ENCODE measurements around the gene CDYL. TPM values are rescaled to one million over a fixed set of nuclear protein-coding genes. Genes with fewer than 3 reads are reported as not detected.

The CDYL gene
- total RNA-seq, 4 donors from 2014 or later = 32.1 to 61.4 (median 39.0) TPM

- peak overlapping the region; percentile 23 for H3K4me3 ChIP-seq (ENCODE audit: low read depth, poor library complexity, severe bottlenecking)
- intact Hi-C loops (cut with DNase I; ENCODE audit: low total_unique reads) = no loop called here
- peak; percentile 57 to 94 for DNase-seq (ENCODE audit: low spot score in 2 of 2)
- 0 to 1% methylated on average over 4 to 23 of the region's 88 CpGs for WGBS, 2 donors
- TF ChIP-seq, protein P1, sequence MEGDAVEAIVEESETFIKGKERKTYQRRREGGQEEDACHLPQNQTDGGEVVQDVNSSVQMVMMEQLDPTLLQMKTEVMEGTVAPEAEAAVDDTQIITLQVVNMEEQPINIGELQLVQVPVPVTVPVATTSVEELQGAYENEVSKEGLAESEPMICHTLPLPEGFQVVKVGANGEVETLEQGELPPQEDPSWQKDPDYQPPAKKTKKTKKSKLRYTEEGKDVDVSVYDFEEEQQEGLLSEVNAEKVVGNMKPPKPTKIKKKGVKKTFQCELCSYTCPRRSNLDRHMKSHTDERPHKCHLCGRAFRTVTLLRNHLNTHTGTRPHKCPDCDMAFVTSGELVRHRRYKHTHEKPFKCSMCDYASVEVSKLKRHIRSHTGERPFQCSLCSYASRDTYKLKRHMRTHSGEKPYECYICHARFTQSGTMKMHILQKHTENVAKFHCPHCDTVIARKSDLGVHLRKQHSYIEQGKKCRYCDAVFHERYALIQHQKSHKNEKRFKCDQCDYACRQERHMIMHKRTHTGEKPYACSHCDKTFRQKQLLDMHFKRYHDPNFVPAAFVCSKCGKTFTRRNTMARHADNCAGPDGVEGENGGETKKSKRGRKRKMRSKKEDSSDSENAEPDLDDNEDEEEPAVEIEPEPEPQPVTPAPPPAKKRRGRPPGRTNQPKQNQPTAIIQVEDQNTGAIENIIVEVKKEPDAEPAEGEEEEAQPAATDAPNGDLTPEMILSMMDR (IDR thresholded peaks at IDR 0.05) = no peak
- no peak for TF ChIP-seq POLR2A (IDR thresholded peaks at IDR 0.05)
Measured at GRCh38 chr6:4775494-4776130, 592 bp upstream of the CDYL start.

- WGBS, 2 donors = 1% methylated on average over 22 of the region's 107 CpGs
- intact Hi-C loops (cut with DNase I; ENCODE audit: low total_unique reads) = no loop called here
- peak overlapping the region; percentile 50 for H3K4me3 ChIP-seq (ENCODE audit: low read depth, poor library complexity, severe bottlenecking)
- DNase-seq (ENCODE audit: low spot score in 2 of 2) = peak in 1 of 2 donors; percentile 86
- TF ChIP-seq, protein P1 (IDR thresholded peaks at IDR 0.05) = no peak
- no peak for TF ChIP-seq POLR2A (IDR thresholded peaks at IDR 0.05)
Measured at GRCh38 chr6:4776493-4777393, 539 bp downstream of the CDYL start.

DNA sequence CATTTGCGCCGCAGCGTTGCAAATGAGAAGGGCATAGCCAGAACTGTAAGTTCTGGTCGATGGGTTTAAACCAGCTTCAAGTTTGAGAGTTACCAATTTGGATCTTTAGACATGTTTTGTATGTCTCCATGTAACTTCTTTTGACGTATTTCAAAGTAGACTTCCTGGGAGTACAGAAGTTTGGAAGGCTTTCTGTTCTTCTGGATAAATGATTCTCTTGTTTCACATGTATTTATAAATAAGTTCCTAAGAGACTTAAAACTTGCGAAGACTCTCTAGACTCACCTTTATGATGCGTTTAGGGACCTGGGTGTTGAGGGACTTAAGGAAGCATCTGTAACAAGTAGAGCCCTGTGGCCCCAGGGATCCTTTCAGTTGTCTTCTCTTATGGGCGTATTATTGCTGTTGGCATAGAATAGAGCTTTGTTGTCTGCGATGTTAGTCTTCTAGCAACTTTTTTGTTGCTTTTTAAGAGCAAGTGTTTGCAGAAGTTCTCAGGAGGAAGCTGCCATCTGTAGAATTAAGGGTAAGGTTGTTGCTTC lies 1.3 kb downstream of the CDYL start:
- 8 to 9% methylated on average over 9 of the region's 9 CpGs for WGBS, 2 donors
- TF ChIP-seq, protein P1 (IDR thresholded peaks at IDR 0.05) = no peak
- no peak for TF ChIP-seq POLR2A (IDR thresholded peaks at IDR 0.05)
- no peak for DNase-seq (ENCODE audit: low spot score in 2 of 2)
- intact Hi-C loops (cut with DNase I; ENCODE audit: low total_unique reads) = no loop called here
- peak overlapping the region; percentile 36 for H3K4me3 ChIP-seq (ENCODE audit: low read depth, poor library complexity, severe bottlenecking)

- intact Hi-C loops (cut with DNase I; ENCODE audit: low total_unique reads) = no loop called here
- no peak for TF ChIP-seq POLR2A (IDR thresholded peaks at IDR 0.05)
- TF ChIP-seq, protein P1 (IDR thresholded peaks at IDR 0.05) = no peak
- H3K4me3 ChIP-seq (ENCODE audit: low read depth, poor library complexity, severe bottlenecking) = no peak overlapping the region
- no peak for DNase-seq (ENCODE audit: low spot score in 2 of 2)
- 56 to 77% methylated on average over 1 of the region's 1 CpG for WGBS, 2 donors
Measured at GRCh38 chr6:4778086-4778485, 1.9 kb downstream of the CDYL start.

GRCh38 chr6:4780360-4780812 lies 4.2 kb downstream of the CDYL start:
- intact Hi-C loops (cut with DNase I; ENCODE audit: low total_unique reads) = no loop called here
- no peak for TF ChIP-seq POLR2A (IDR thresholded peaks at IDR 0.05)
- TF ChIP-seq, protein P1 (IDR thresholded peaks at IDR 0.05) = no peak
- DNase-seq (ENCODE audit: low spot score in 2 of 2) = no peak
- H3K4me3 ChIP-seq (ENCODE audit: low read depth, poor library complexity, severe bottlenecking) = no peak overlapping the region
- 42 to 45% methylated on average over 9 of the region's 11 CpGs for WGBS, 2 donors

Measured in lower leg skin (tissue), 4 donors.